PC-3 (cell line): Measurements from ENCODE around the gene CCDC167. TPM values are rescaled to one million over a fixed set of nuclear protein-coding genes. Genes with fewer than 3 reads are reported as not detected.

Source experiments
- ATAC-seq: fragments of 200-7000 bp; cut with Tn5 transposase; 2 replicates; pipeline ENCODE4 v1.9.1; 2020; ENCODE audit warnings: mild to moderate bottlenecking, moderate library complexity
- BruUV-seq: library from RNA; stranded (reverse); fragments of 400-500 nt; replicated peaks from 2 replicates; lab custom pipeline; 2021; lab: Mats Ljungman, UMichigan
- CTCF ChIA-PET: fragments of 300-600 bp; sonication (Branson Sonifier 250); formaldehyde crosslinking; loops from one replicate; lab custom pipeline; 2022; ENCODE audit warnings: antibody characterized with exemption; lab: Charles Lee
- POLR2A ChIA-PET: fragments of 300-600 bp; sonication (Branson Sonifier 250); formaldehyde crosslinking; loops from one replicate; lab custom pipeline; 2022; ENCODE audit warnings: antibody characterized with exemption; ENCODE audit not compliant: unreplicated experiment; lab: Charles Lee
- DNase-seq: peaks from one replicate; pipeline ENCODE4 v3.0.0-alpha.2; 2015
- H2AFZ ChIP-seq: fragments of 300-600 bp; sonication (generic); 2 replicates; pipeline ENCODE4 v1.6.0; 2016; ENCODE audit warnings: antibody characterized with exemption, low read length
- H3F3A ChIP-seq: fragments of 300-600 bp; sonication (generic); one replicate; pipeline ENCODE4 v1.6.0; 2017; ENCODE audit warnings: antibody characterized with exemption, low read length, control low read depth, mild to moderate bottlenecking; ENCODE audit not compliant: unreplicated experiment
- H3K27ac ChIP-seq: fragments of 300-600 bp; sonication (generic); 2 replicates; pipeline ENCODE4 v1.5.1; 2016; ENCODE audit warnings: mild to moderate bottlenecking, low read length
- H3K27me3 ChIP-seq: fragments of 300-600 bp; sonication (generic); 2 replicates; pipeline ENCODE4 v1.6.1; 2016; ENCODE audit warnings: low read length, mixed read lengths
- H3K36me3 ChIP-seq: fragments of 300-600 bp; sonication (generic); 2 replicates; pipeline ENCODE4 v1.6.1; 2016; ENCODE audit warnings: low read depth, mixed run types, low read length, mixed read lengths
- H3K4me1 ChIP-seq: fragments of 300-600 bp; sonication (generic); 2 replicates; pipeline ENCODE4 v1.5.1; 2016; ENCODE audit warnings: low read length; ENCODE audit not compliant: insufficient read depth
- H3K4me2 ChIP-seq: fragments of 300-600 bp; sonication (generic); 2 replicates; pipeline ENCODE4 v1.6.0; 2016; ENCODE audit warnings: low read length
- H3K4me3 ChIP-seq: fragments of 300-600 bp; sonication (generic); 2 replicates; pipeline ENCODE4 v1.5.1; 2016; ENCODE audit warnings: mild to moderate bottlenecking, low read length, mixed read lengths
- H3K79me2 ChIP-seq: fragments of 300-600 bp; sonication (generic); 2 replicates; pipeline ENCODE4 v1.6.1; 2017; ENCODE audit warnings: low read length, mixed read lengths
- H3K9ac ChIP-seq: fragments of 300-600 bp; sonication (generic); 2 replicates; pipeline ENCODE4 v1.6.0; 2016; ENCODE audit warnings: mild to moderate bottlenecking, low read length
- H3K9me2 ChIP-seq: fragments of 300-600 bp; sonication (generic); replicated peaks from 2 replicates; pipeline ENCODE4 v1.6.1; 2016; ENCODE audit warnings: mixed run types, low read length, mixed read lengths
- H3K9me3 ChIP-seq: fragments of 300-600 bp; sonication (generic); 2 replicates; pipeline ENCODE4 v1.6.1; 2016; ENCODE audit warnings: low read length, mixed read lengths
- H4K20me1 ChIP-seq: fragments of 300-600 bp; sonication (generic); 2 replicates; pipeline ENCODE4 v1.6.1; 2016; ENCODE audit warnings: low read length, mixed read lengths
- CTCF ChIP-seq: fragments of 300-600 bp; sonication (generic); conservative IDR thresholded peaks from 2 replicates; pipeline ENCODE4 v1.5.1; 2017; ENCODE audit warnings: antibody characterized with exemption, low read depth, mild to moderate bottlenecking, low read length
- EZH2 ChIP-seq: fragments of 300-600 bp; sonication (generic); IDR thresholded peaks from one replicate; pipeline ENCODE4 v1.6.1; 2017; ENCODE audit warnings: antibody characterized with exemption, mild to moderate bottlenecking, low read length; ENCODE audit not compliant: unreplicated experiment
- EZH2phosphoT487 ChIP-seq: fragments of 300-600 bp; sonication (generic); IDR thresholded peaks from 2 replicates; pipeline ENCODE4 v1.6.1; 2018; ENCODE audit warnings: mild to moderate bottlenecking, antibody characterized with exemption, low read length, borderline replicate concordance
- intact Hi-C: fragments of 100-400 bp; cut with micrococcal nuclease; formaldehyde crosslinking; loops from 2 replicates; pipeline ENCODE4 v1.9.0; 2023
- total RNA-seq: library from RNA; depleted of rRNA; stranded (reverse); fragments of >200 nt; gene quantifications from 2 replicates; pipeline ENCODE4 v1.2.3, GENCODE V29; 2014

Gene CCDC167
- total RNA-seq, 1 experiment from 2014 or later, result 56.9 TPM

GRCh38 chr6:37524025-37524969 lies 24.6 kb upstream of the CCDC167 start:
- H3K27ac ChIP-seq, result peak overlapping the region; percentile 69
- BruUV-seq, result no TSS peak

GRCh38 chr6:37523412-37523811 lies 23.7 kb upstream of the CCDC167 start:
- no peaks in the 10 kb centered on the region for H3K9me2 ChIP-seq

More at GRCh38 chr6:37524025-37524969, 24.6 kb upstream of the CCDC167 start:
- ChIA-PET CTCF (no interaction called here), POLR2A (no interaction called here)
- Histone ChIP-seq H3K79me2 (no peaks in the 10 kb centered on the region), H3K4me3 (peak overlapping the region; percentile 53; the same call in 1 of the 2 replicates), H3K27me3 (no peaks in the 10 kb centered on the region), H3K9ac (peak overlapping the region; percentile 12; the same call in 1 of the 2 replicates), H3K4me1 (peaks cover 19% of the 10 kb centered on the region), H3K9me2 (no peaks in the 10 kb centered on the region), H2AFZ (peak overlapping the region; percentile 78), H4K20me1 (no peaks in the 10 kb centered on the region), H3K4me2 (peak overlapping the region; percentile 86), H3F3A (peaks cover 10% of the 10 kb centered on the region), H3K36me3 (no peaks in the 10 kb centered on the region), H3K9me3 (no peaks in the 10 kb centered on the region)
- TF ChIP-seq EZH2 (no peak), EZH2phosphoT487 (no peak), CTCF (no peak)
- ATAC-seq, result peak; percentile 77
- DNase-seq, result peak; percentile 77
- intact Hi-C loops, result no loop called here

More at GRCh38 chr6:37523412-37523811, 23.7 kb upstream of the CCDC167 start:
- no peaks in the 10 kb centered on the region for H3K79me2 ChIP-seq
- H3K4me1 ChIP-seq, result peaks cover 19% of the 10 kb centered on the region
- DNase-seq (no peak), ATAC-seq (no peak)
- no peaks in the 10 kb centered on the region for H4K20me1 ChIP-seq
- H3K27ac ChIP-seq, result no peak overlapping the region
- no peaks in the 10 kb centered on the region for H3K9me3 ChIP-seq
- no TSS peak for BruUV-seq
- TF ChIP-seq EZH2phosphoT487 (no peak), CTCF (no peak), EZH2 (no peak)
- no peaks in the 10 kb centered on the region for H3K36me3 ChIP-seq
- no peaks in the 10 kb centered on the region for H3K27me3 ChIP-seq
- H3K4me2 ChIP-seq, result peak overlapping the region; percentile 86
- H3F3A ChIP-seq, result peaks cover 10% of the 10 kb centered on the region
- intact Hi-C loops, result no loop called here
- POLR2A ChIA-PET, result no interaction called here
- no peak overlapping the region for H2AFZ ChIP-seq
- H3K9ac ChIP-seq, result no peak overlapping the region
- CTCF ChIA-PET, result no interaction called here
- H3K4me3 ChIP-seq, result no peak overlapping the region
